HG03025 (cell line): ENCODE results near the gene INAFM2.

Source experiments
- ATAC-seq: cut with Tn5 transposase; IDR thresholded peaks from one replicate; pipeline ENCODE4 v1.9.1; 2021; ENCODE audit warnings: mild to moderate bottlenecking, moderate library complexity; ENCODE audit not compliant: unreplicated experiment, low FRiP score

The INAFM2 gene

DNA sequence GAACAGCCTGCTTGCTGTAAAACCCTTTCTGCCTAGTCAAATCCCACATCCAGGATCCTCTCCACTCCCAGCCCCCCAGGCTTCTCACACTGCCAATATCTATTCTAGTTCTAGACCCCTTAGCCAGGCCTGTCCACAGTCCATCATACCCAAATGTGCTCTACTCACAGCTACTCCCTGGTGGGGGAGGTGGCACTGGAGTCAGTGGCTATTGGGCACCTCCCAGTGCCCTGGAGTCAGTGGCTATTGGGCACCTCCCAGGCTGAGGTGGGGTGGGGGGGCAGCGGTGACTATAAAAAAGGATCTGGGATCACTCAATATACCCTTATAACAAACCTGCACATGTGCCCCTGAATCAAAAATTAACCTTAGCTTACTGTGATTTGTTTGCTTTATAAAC lies 33.8 kb downstream of the INAFM2 start:
- ATAC-seq, result no peak

DNA sequence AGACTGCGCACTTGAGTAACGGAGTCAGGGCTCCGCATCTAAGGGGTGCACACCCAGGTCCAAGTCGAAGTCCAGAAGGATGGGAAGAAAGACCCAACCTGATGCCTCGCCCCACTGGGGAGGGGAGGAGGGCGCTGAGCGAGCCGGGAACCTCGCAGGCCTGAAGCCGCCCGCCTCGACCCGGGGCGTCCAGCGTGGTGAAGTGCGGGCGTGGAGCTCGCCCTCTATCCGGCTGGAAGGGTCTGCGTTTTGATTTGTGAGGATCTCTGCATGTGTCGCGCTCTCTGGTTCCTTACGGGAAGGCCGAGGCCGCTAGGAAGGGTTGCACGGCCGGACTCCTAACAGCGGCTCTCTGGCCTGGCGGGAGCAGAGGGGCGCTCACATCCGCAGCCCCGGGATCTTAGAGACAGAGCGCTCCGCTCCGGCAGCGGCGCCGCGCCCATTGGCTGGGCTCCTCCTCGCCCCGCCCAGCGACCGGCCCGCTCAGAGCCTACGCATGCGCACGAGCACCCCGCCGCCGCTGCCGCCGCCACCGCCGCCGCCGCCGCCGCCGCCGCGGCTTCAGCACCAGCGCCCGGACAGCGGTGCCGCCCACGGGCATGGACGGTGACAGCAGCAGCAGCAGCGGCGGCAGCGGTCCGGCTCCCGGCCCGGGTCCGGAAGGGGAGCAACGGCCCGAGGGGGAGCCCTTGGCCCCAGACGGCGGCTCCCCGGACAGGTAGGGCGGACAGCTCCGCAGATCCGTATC lies 34.4 kb downstream of the INAFM2 start, which contains the start of gene DISP2:
DISP2 (plus strand) TSS at position 497 of the 748 bp plus-strand sequence; CDS start at position 600, 103 bp downstream.
- peak; percentile 67 for ATAC-seq

DNA sequence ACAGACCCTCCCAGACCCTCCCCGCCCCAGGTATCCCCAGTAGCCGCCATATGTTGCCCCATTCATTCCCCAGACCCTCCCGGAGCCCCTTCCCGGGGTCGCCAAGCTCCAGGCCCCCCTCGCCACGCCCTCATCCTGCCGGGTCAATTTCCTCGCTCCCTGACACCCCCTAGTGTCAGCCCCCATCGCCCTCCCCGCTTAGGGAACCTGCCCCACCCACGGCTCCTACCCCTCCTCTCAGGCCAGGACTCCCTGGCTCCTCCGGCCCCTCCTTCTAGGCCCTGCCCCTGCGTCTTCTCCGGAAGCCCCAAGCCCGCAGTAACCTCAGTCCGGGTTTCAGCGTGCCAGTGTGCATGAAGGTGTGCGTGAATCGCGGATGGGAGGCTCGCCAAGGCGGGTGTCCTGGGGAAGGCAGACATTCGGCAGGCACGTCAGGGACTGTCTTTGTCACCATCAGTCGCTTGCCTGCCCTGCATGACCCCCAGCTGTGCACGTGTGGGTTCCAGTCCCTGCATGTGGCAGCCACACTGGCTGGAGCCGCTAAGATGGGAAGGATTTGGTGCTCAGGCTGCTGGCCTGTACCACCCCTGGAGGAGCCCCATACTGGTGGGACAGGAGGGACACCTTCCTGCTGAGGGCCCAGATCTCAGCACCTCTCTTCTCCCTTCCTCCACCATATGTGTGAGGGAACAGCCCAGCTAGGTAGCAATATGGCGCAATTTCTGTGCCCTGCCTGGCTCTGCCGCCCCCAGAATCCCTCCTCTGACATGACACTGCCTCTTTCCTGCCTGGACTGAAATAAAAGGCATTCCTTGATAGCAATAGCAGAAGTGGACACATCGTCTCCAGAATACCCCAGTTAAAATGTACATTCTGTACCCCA lies 35.2 kb downstream of the INAFM2 start:
- peak; percentile 8 for ATAC-seq

DNA sequence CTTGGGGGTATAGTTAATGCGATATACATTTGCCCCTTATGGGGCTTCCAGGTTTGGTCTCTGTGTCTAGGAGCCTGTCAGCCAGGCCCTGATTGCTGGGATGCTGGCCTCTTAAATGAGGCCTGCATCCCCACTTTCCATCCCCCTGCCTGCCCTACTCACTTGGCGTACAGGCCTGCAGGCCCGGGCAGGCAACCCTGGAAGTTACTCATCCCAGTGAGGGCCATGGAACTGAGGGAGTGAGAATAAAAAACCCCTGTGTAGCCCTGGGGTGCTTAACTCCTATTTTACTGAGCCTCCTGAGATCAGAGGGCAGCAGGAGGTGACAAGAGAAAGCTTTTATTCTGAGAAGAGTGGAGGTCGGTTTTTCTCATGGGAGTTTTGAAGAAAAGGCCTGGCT lies 36.5 kb downstream of the INAFM2 start:
- ATAC-seq, result no peak

- ATAC-seq, result no peak
These were observed 38.1 kb downstream of the INAFM2 start for GRCh38 chr15:40361640-40362039.

DNA sequence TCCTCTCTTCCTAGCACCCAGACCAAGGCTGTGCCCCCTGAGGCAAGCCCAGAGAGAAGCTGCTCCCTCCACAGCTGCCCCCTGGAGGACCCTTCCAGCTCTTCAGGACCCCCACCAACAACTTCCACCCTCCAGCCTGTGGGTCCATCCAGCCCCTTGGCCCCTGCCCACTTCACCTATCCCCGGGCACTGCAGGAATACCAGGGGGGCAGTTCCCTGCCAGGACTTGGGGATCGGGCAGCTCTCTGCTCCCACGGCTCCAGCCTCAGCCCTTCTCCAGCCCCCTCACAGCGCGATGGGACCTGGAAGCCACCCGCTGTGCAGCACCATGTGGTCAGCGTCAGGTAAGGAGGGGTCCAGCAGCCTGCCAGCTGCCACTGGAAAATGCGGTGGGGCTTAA lies 40.1 kb downstream of the INAFM2 start:
- ATAC-seq, result no peak

DNA sequence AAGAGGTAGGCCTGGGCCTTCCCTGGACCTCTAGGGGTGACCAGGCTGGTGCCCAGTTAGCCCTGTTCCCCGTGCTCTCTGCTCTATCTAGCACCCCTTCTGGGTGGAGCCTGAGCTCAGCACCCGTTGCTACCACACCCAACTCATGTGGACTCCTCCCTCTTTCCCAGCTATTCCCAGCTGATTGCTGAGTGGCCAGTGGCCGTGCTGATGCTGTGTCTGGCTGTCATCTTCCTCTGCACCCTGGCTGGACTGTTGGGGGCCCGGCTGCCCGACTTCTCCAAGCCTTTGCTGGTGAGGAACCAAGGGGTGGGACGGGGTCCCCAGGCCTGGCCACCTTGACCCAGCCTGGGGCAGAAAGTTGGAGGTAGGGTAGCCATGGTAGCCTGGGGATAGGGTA lies 40.8 kb downstream of the INAFM2 start:
- ATAC-seq, result no peak

GRCh38 chr15:40365016-40365415 lies 41.5 kb downstream of the INAFM2 start:
- no peak for ATAC-seq

DNA sequence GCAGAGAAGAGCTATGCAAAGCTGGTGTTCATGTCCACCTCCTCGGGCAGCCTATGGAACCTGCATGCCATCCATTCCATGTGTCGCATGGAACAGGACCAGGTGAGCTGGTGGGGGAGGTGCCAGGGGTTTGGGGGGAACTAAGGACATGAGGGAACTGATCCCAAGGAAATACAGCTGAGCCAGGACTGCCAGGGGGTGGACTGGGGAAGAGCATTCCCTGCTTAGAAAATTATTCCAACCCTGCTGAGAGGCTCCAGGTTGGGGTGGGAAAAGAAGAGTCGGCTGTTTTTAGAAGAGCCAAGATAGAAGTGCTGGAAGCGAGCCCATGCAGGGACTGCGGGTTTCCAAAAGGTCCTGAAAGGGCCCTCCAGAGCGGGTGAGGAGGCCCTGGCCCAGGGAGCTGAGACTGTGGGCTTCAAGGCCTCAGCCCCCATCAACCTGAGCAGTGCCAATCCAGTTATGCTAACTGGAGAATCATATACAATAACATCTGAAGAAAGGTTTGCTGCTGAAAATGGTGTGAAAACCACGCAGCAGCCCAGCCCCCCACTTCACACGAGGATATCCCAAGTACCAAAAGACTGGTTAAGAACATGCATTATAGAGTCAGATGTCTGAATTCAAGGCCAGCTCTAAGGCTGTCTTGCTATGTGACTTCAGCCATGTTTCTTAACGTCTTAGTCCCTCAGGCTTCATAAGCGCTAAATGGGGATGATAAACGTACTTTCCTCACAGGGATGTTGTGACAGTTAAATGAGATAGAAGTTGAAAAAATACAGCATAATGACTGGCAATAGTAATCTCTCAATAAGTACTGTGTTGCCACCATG lies 42.3 kb downstream of the INAFM2 start:
- no peak for ATAC-seq

GRCh38 chr15:40366457-40367370 lies 43.2 kb downstream of the INAFM2 start:
- ATAC-seq, result no peak

DNA sequence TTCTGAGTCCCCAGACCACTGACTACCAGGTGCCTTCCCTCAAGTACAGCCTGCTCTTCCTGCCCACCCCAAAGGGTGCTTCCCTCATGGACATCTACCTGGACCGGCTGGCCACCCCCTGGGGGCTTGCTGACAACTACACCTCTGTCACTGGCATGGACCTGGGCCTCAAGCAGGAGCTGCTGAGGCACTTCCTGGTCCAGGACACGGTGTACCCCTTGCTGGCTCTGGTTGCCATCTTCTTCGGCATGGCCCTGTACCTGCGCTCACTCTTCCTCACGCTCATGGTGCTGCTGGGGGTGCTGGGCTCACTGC lies 43.8 kb downstream of the INAFM2 start:
- ATAC-seq, result no peak

DNA sequence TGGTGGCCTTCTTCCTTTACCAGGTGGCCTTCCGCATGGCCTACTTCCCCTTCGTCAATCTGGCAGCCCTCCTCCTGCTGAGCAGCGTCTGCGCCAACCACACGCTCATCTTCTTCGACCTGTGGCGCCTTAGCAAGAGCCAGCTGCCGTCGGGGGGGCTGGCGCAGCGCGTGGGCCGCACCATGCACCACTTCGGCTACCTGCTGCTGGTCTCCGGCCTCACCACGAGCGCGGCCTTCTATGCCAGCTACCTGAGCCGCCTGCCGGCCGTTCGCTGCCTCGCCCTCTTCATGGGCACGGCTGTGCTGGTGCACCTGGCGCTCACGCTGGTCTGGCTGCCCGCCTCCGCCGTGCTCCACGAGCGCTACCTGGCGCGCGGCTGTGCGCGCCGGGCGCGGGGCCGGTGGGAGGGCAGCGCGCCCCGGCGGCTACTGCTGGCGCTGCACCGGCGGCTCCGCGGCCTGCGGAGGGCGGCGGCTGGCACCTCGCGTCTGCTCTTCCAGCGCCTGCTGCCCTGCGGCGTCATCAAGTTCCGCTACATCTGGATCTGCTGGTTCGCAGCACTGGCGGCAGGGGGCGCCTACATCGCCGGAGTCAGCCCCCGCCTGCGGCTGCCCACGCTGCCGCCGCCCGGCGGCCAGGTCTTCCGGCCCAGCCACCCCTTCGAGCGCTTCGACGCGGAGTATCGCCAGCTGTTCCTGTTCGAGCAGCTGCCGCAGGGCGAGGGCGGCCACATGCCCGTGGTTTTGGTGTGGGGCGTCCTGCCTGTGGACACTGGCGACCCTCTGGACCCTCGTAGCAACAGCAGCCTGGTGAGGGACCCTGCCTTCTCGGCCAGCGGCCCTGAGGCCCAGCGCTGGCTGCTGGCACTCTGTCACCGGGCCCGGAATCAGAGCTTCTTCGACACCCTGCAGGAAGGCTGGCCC lies 44.5 kb downstream of the INAFM2 start:
- peak; percentile 75 for ATAC-seq

DNA sequence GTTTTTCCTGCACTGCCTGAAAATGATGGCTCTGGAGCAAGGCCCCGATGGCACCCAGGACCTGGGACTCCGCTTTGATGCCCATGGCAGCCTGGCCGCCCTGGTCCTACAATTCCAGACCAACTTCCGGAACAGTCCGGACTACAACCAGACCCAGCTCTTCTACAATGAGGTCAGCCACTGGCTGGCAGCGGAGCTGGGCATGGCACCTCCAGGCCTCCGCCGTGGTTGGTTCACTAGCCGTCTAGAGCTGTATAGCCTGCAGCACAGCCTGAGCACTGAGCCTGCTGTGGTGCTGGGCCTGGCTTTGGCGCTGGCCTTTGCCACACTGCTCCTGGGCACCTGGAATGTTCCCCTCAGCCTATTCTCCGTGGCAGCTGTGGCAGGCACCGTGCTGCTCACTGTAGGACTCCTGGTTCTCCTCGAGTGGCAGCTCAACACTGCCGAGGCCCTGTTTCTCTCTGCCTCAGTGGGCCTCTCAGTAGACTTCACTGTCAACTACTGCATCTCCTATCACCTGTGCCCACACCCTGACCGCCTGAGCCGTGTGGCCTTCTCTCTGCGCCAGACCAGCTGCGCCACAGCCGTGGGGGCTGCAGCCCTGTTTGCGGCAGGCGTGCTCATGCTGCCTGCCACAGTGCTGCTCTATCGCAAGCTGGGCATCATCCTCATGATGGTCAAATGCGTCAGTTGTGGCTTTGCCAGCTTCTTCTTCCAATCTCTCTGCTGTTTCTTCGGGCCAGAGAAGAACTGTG lies 45.4 kb downstream of the INAFM2 start:
- no peak for ATAC-seq

- no peak for ATAC-seq
These were observed 46.0 kb downstream of the INAFM2 start for GRCh38 chr15:40369474-40369869.

DNA sequence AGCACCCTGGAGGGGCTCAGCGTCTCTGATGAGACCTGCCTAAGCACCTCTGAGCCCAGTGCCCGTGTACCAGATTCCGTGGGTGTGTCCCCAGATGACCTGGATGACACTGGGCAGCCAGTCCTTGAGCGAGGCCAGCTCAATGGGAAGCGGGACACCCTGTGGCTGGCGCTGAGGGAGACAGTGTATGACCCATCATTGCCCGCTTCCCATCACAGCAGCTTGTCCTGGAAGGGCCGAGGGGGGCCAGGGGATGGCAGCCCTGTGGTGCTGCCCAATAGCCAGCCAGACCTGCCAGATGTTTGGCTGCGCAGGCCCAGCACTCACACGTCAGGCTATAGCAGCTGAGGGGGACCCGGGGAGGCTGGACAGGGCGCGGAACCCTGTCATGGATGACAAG lies 46.5 kb downstream of the INAFM2 start:
- no peak for ATAC-seq

DNA sequence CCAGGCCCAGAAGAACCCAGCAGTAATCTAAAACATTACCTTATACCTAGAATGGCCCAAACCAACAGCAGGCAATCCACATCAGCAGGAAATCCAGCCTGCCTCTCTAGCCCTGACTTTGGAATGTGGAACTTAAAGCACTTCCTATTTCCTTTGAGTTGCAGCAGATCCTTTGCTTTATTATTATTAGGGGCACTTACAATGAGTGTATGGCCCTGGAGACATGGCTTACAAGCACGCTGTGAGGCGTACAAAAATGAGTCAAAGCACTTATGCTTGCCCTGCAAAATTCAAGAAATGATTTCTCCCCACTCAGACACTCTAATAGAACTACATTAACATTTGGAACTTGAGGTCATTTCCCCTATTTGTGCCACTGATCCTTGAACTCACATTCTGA lies 49.5 kb downstream of the INAFM2 start:
- no peak for ATAC-seq
